ENCODE measurements around the gene CHFR. TPM values are rescaled to one million over a fixed set of nuclear protein-coding genes. Genes with fewer than 3 reads are reported as not detected.

Gene CHFR
- total and polyA plus RNA-seq, 2 of the 4 experiments (the other 2 are of a cell fraction) = 13.4 to 35.3 TPM

DNA sequence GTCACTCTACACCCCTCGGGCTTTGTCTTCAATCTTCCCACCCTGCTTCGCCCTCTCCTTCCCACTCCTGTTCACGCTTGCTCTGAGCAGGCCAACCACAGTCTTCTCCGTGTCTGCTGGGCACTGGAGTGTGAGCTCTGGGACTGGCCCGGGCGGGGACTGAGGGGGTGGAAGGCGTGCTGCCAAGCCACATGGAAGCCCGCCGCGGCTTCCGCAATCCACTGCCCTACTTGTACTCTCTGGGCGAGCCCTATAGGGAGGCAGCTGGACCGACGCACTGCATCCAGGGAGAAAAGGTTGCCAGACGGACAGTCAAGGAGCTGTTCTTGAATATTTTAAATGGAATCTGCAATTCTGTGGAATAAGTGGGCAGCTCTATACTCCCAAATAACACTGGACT, 83.5 kb downstream of the CHFR start:
- Histone ChIP-seq H2BK20ac (ENCODE audit: low read depth, low read length) (no peak overlapping the region), H4K20me1 (ENCODE audit: insufficient read depth, low read length) (peaks cover 76% of the 10 kb centered on the region), H3K4me1 (ENCODE audit: control insufficient read depth, insufficient read depth, low read length) (no peaks in the 10 kb centered on the region), H3K14ac (replicated peaks; ENCODE audit: low read depth, low read length) (no peak overlapping the region), H3K56ac (ENCODE audit: extremely low read depth, insufficient read depth, low read length) (no peak overlapping the region), H3K23ac (ENCODE audit: low read depth, low read length) (no peak overlapping the region), H3K27ac (ENCODE audit: insufficient read depth, low read length) (no peak overlapping the region), H3K27me3 (ENCODE audit: control insufficient read depth, insufficient read depth, low read length) (no peaks in the 10 kb centered on the region), H3K36me3 (ENCODE audit: control insufficient read depth, insufficient read depth, low read length) (peaks cover 84% of the 10 kb centered on the region), H3K9me3 (ENCODE audit: control insufficient read depth, insufficient read depth, low read length) (no peaks in the 10 kb centered on the region), H2BK120ac (ENCODE audit: low read depth, low read length) (no peak overlapping the region), H2AK5ac (ENCODE audit: low read depth, low read length) (no peak overlapping the region), H4K5ac (ENCODE audit: low read depth, low read length) (no peak overlapping the region), H3K18ac (ENCODE audit: low read depth, low read length) (no peak overlapping the region), H3K4me2 (ENCODE audit: low read depth, low read length) (no peak overlapping the region), H2BK5ac (ENCODE audit: low read depth, low read length, poor library complexity, severe bottlenecking) (no peak overlapping the region), H4K8ac (ENCODE audit: low read depth in 2 of 2, low read length in 2 of 2) (no peak overlapping the region), H4K91ac (ENCODE audit: insufficient read depth, low read depth, low read length) (no peak overlapping the region), H3K9me1 (ENCODE audit: insufficient read depth, low read length) (peaks cover 11% of the 10 kb centered on the region), H2AFZ (replicated peaks; ENCODE audit: low read length, poor library complexity) (no peak overlapping the region), H3K4me3 (ENCODE audit: insufficient read depth, low read depth, low read length) (no peak overlapping the region), H2BK15ac (ENCODE audit: low read depth, low read length) (no peak overlapping the region), H3K79me1 (ENCODE audit: low read depth in 1 of 2, low read length in 2 of 2) (peaks cover 30 to 80% of the 10 kb centered on the region in 2 experiments), H3K9ac (ENCODE audit: low read depth, low read length) (no peak overlapping the region), H2AK9ac (replicated peaks; ENCODE audit: low read depth, low read length, poor library complexity) (no peak overlapping the region), H3K4ac (ENCODE audit: low read depth, low read length) (no peak overlapping the region)
- in situ Hi-C loops (cut with MboI; ENCODE audit: low sequenced_read_pairs) (no loop called here), intact Hi-C loops (cut with micrococcal nuclease) (no loop called here), dilution Hi-C loops (cut with HindIII; ENCODE audit: low sequenced_read_pairs, unreplicated experiment) (no loop called here)
- BruUV-seq (replicated peaks) = no TSS peak
- 87% methylated on average over 3 of the region's 15 CpGs; no CpG with 5 or more reads in 1 of the 2 experiments for WGBS, 2 experiments (ENCODE audit: extremely low coverage in 2 of 2, insufficient read length in 1 of 2)
- ChIA-PET POLR2A (ENCODE audit: unreplicated experiment) (no interaction called here), CTCF (no interaction called here)
- DNase-seq (no peak), ATAC-seq (ENCODE audit: low read depth) (no peak)
- TF ChIP-seq, protein P1, sequence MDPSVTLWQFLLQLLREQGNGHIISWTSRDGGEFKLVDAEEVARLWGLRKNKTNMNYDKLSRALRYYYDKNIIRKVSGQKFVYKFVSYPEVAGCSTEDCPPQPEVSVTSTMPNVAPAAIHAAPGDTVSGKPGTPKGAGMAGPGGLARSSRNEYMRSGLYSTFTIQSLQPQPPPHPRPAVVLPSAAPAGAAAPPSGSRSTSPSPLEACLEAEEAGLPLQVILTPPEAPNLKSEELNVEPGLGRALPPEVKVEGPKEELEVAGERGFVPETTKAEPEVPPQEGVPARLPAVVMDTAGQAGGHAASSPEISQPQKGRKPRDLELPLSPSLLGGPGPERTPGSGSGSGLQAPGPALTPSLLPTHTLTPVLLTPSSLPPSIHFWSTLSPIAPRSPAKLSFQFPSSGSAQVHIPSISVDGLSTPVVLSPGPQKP (IDR thresholded peaks at IDR 0.05; ENCODE audit: borderline replicate concordance, low read depth, low read length) = no peak
- TF ChIP-seq, protein P2, sequence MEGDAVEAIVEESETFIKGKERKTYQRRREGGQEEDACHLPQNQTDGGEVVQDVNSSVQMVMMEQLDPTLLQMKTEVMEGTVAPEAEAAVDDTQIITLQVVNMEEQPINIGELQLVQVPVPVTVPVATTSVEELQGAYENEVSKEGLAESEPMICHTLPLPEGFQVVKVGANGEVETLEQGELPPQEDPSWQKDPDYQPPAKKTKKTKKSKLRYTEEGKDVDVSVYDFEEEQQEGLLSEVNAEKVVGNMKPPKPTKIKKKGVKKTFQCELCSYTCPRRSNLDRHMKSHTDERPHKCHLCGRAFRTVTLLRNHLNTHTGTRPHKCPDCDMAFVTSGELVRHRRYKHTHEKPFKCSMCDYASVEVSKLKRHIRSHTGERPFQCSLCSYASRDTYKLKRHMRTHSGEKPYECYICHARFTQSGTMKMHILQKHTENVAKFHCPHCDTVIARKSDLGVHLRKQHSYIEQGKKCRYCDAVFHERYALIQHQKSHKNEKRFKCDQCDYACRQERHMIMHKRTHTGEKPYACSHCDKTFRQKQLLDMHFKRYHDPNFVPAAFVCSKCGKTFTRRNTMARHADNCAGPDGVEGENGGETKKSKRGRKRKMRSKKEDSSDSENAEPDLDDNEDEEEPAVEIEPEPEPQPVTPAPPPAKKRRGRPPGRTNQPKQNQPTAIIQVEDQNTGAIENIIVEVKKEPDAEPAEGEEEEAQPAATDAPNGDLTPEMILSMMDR (conservative IDR thresholded peaks at IDR 0.05; ENCODE audit: low read depth, low read length) = no peak
- TF ChIP-seq, protein P3, sequence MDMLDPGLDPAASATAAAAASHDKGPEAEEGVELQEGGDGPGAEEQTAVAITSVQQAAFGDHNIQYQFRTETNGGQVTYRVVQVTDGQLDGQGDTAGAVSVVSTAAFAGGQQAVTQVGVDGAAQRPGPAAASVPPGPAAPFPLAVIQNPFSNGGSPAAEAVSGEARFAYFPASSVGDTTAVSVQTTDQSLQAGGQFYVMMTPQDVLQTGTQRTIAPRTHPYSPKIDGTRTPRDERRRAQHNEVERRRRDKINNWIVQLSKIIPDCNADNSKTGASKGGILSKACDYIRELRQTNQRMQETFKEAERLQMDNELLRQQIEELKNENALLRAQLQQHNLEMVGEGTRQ (IDR thresholded peaks at IDR 0.05; ENCODE audit: low read depth, low read length) = no peak
- TF ChIP-seq CEBPB (IDR thresholded peaks at IDR 0.05; ENCODE audit: low read depth, low read length) (no peak), RAD21 (IDR thresholded peaks at IDR 0.05; ENCODE audit: low read length) (no peak), RFX5 (IDR thresholded peaks at IDR 0.05; ENCODE audit: low read depth, low read length) (no peak)
